AG04450 (cell line): ENCODE data around the gene CAMP. TPM values are rescaled to one million over a fixed set of nuclear protein-coding genes. Genes with fewer than 3 reads are reported as not detected.

ENCODE experiments used
- CTCF ChIA-PET: fragments of 300-600, 350-600 bp; formaldehyde crosslinking; extraction: SDS; loops from one replicate; lab custom pipeline; 2022; ENCODE audit warnings: antibody characterized with exemption, inconsistent platforms; lab: Charles Lee
- POLR2A ChIA-PET: fragments of 350-600 bp; formaldehyde crosslinking; extraction: SDS; loops from one replicate; lab custom pipeline; 2021; ENCODE audit warnings: antibody characterized with exemption, inconsistent platforms; lab: Yijun Ruan, JAX
- DNase-seq: peaks from one replicate; pipeline ENCODE4 v3.0.0-alpha.2; 2011; ENCODE audit warnings: low read depth, low spot score
- H3K27ac ChIP-seq: one replicate; pipeline ENCODE4 v1.5.1; 2012; ENCODE audit warnings: low read depth, low read length, control low read depth
- H3K27me3 ChIP-seq: one replicate; pipeline ENCODE4 v1.6.0; 2012; ENCODE audit warnings: low read length; ENCODE audit not compliant: control insufficient read depth, insufficient read depth
- H3K4me3 ChIP-seq: 2 replicates; pipeline ENCODE4 v1.5.1; 2011; ENCODE audit warnings: mild to moderate bottlenecking, low read depth, low read length, control low read depth
- H3K9me3 ChIP-seq: 2 replicates; pipeline ENCODE4 v1.5.1; 2012; ENCODE audit warnings: low read length; ENCODE audit not compliant: control insufficient read depth, insufficient read depth
- CTCF ChIP-seq: IDR thresholded peaks from 2 replicates; pipeline ENCODE4 v1.5.1; 2011; ENCODE audit warnings: low read depth, low read length, control low read depth, inconsistent platforms
- polyA plus RNA-seq: library from polyadenylated mRNA; depleted of rRNA; stranded (reverse); fragments of >200 nt; gene quantifications from 2 replicates; pipeline ENCODE4 v1.2.3, GENCODE V29; 2011

The CAMP gene
- polyA plus RNA-seq, 1 experiment, result not detected

- Histone ChIP-seq H3K27ac (no peak overlapping the region), H3K9me3 (no peaks in the 10 kb centered on the region), H3K27me3 (no peaks in the 10 kb centered on the region), H3K4me3 (no peak overlapping the region)
- POLR2A ChIA-PET, result no interaction called here
- CTCF ChIA-PET, result no interaction called here
- DNase-seq, result no peak
- TF ChIP-seq CTCF, result no peak
Observed at GRCh38 chr3:48256557-48256956, 33.3 kb downstream of the CAMP start.

GRCh38 chr3:48258530-48258929 is 35.2 kb downstream of the CAMP start:
- no peak overlapping the region for H3K4me3 ChIP-seq
- H3K9me3 ChIP-seq, result no peaks in the 10 kb centered on the region
- CTCF ChIA-PET, result interaction anchor here (1.2 to 2.5 kb wide), 3 partner anchors 15 to 177 kb away, joined by 3 to 23 read pairs (median 5); no protein-coding TSS in a partner anchor
- DNase-seq, result no peak
- no peaks in the 10 kb centered on the region for H3K27me3 ChIP-seq
- POLR2A ChIA-PET, result no interaction called here
- no peak for TF ChIP-seq CTCF
- no peak overlapping the region for H3K27ac ChIP-seq

- ChIA-PET CTCF (interaction anchor here (12.2 kb wide), 1 partner anchor 167 kb away, joined by 404 read pairs; no protein-coding TSS in a partner anchor), POLR2A (no interaction called here)
Observed at GRCh38 chr3:48267782-48268181, 44.5 kb downstream of the CAMP start.

GRCh38 chr3:48268381-48268935 is 45.2 kb downstream of the CAMP start:
- POLR2A ChIA-PET, result no interaction called here
- Histone ChIP-seq H3K9me3 (peaks cover 12% of the 10 kb centered on the region), H3K4me3 (no peak overlapping the region), H3K27ac (no peak overlapping the region), H3K27me3 (no peaks in the 10 kb centered on the region)
- no peak for TF ChIP-seq CTCF
- no peak for DNase-seq
- CTCF ChIA-PET, result interaction anchor here (1.2 to 12.2 kb wide), 2 partner anchors 74 to 167 kb away, joined by 4 to 404 read pairs; no protein-coding TSS in a partner anchor

More at GRCh38 chr3:48267782-48268181, 44.5 kb downstream of the CAMP start:
- Histone ChIP-seq H3K9me3 (peaks cover 12% of the 10 kb centered on the region), H3K27ac (no peak overlapping the region), H3K27me3 (no peaks in the 10 kb centered on the region), H3K4me3 (no peak overlapping the region)
- DNase-seq, result no peak
- no peak for TF ChIP-seq CTCF

GRCh38 chr3:48268936-48269561 is 45.8 kb downstream of the CAMP start:
- no peak overlapping the region for H3K27ac ChIP-seq
- H3K4me3 ChIP-seq, result no peak overlapping the region
- DNase-seq, result no peak
- no peak for TF ChIP-seq CTCF
- H3K9me3 ChIP-seq, result peaks cover 12% of the 10 kb centered on the region
- CTCF ChIA-PET, result interaction anchor here (1.2 to 12.2 kb wide), 3 partner anchors 74 to 166 kb away, joined by 4 to 404 read pairs (median 6); no protein-coding TSS in a partner anchor
- POLR2A ChIA-PET, result no interaction called here
- no peaks in the 10 kb centered on the region for H3K27me3 ChIP-seq
